ENCODE data around the gene PPARG.

DNA sequence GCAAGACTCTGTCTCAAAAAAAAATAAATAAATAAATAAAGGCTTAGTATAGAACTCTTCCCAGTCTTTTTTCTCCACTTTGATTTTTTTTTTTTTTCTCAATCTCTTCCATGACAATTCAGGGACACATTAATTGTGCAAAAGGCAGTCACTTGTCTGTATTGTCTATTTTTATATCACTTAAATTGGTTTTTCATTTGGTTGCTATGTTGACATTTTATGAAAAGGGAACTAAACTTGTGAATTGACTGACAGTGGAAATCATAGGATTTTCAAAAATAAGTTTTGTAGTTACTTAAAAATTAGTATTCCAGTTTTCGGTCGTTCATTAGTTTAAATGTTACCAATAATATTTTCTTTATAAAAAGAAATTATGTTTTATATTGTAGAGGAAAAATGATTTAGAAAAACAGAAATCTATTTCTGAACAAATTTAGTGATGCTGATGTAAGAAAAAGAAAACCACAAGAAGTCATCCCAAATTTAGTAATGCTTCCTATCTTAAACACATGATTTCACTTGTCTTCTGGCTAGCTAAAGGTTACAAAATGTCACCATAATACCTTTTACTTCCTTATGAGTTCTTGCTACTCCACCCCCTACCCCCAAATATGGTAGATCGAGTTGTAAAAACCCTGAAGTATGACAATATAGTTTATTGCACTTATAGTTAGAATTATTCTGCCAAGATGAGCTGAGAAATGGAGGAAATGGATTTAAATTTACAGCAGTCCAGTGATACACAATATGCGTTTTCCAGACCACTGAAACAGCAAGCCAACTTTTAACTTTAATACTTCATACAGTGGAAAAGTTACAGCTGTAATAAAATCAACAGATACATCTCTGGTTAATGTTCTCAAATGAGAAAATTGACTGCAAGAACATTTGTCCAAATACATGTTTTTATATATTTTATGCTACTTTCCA, 37.0 kb downstream of the PPARG start:
- TF ChIP-seq, protein P1, sequence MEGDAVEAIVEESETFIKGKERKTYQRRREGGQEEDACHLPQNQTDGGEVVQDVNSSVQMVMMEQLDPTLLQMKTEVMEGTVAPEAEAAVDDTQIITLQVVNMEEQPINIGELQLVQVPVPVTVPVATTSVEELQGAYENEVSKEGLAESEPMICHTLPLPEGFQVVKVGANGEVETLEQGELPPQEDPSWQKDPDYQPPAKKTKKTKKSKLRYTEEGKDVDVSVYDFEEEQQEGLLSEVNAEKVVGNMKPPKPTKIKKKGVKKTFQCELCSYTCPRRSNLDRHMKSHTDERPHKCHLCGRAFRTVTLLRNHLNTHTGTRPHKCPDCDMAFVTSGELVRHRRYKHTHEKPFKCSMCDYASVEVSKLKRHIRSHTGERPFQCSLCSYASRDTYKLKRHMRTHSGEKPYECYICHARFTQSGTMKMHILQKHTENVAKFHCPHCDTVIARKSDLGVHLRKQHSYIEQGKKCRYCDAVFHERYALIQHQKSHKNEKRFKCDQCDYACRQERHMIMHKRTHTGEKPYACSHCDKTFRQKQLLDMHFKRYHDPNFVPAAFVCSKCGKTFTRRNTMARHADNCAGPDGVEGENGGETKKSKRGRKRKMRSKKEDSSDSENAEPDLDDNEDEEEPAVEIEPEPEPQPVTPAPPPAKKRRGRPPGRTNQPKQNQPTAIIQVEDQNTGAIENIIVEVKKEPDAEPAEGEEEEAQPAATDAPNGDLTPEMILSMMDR (IDR thresholded peaks at IDR 0.05): no peak
- TF ChIP-seq POLR2A (IDR thresholded peaks at IDR 0.05) (no peak), EP300 (IDR thresholded peaks at IDR 0.05) (no peak)

Data from sigmoid colon (tissue), 4 donors.